Endothelial cell of umbilical vein (primary cell): ENCODE data around the gene MACROD2.

Source experiments
- EZH2 ChIP-seq: IDR thresholded peaks from 2 replicates; pipeline ENCODE4 v1.6.1; 2012; ENCODE audit warnings: borderline replicate concordance, low read depth, mild to moderate bottlenecking, moderate library complexity, low read length, inconsistent platforms; ENCODE audit not compliant: severe bottlenecking
- FOS ChIP-seq: IDR thresholded peaks from 2 replicates; pipeline ENCODE4 v1.6.1; 2011; ENCODE audit warnings: mild to moderate bottlenecking, low read length, moderate library complexity, borderline replicate concordance; ENCODE audit not compliant: insufficient read depth
- MYC ChIP-seq: IDR thresholded peaks from one replicate; pipeline ENCODE4 v1.6.1; 2011; ENCODE audit warnings: mild to moderate bottlenecking, low read depth, low read length
- POLR2A ChIP-seq: IDR thresholded peaks from 2 replicates; pipeline ENCODE4 v1.6.1; 2012; ENCODE audit warnings: low read depth, mild to moderate bottlenecking, control low read depth, low read length
- POLR2AphosphoS5 ChIP-seq: IDR thresholded peaks from 2 replicates; pipeline ENCODE4 v1.6.1; 2012; ENCODE audit warnings: low read depth, mild to moderate bottlenecking, control low read depth, low read length, moderate library complexity; ENCODE audit not compliant: insufficient read depth
- TF ChIP-seq, protein P1 (sequence below): IDR thresholded peaks from 2 replicates; pipeline ENCODE4 v1.6.1; 2011; ENCODE audit not compliant: insufficient read depth, insufficient read length
- TF ChIP-seq, protein P2 (sequence below), 2 donors: IDR thresholded peaks; 1 replicate in 1 of 2; 2 replicates in 1 of 2; pipeline ENCODE4 v1.5.1; 2011; ENCODE audit warnings: low read length in 2 of 2, mild to moderate bottlenecking in 2 of 2, moderate library complexity in 2 of 2, control low read depth in 1 of 2, inconsistent platforms in 1 of 2, low read depth in 1 of 2; ENCODE audit not compliant: insufficient read depth in 1 of 2; ENCODE audit errors: extremely low read depth in 1 of 2

DNA sequence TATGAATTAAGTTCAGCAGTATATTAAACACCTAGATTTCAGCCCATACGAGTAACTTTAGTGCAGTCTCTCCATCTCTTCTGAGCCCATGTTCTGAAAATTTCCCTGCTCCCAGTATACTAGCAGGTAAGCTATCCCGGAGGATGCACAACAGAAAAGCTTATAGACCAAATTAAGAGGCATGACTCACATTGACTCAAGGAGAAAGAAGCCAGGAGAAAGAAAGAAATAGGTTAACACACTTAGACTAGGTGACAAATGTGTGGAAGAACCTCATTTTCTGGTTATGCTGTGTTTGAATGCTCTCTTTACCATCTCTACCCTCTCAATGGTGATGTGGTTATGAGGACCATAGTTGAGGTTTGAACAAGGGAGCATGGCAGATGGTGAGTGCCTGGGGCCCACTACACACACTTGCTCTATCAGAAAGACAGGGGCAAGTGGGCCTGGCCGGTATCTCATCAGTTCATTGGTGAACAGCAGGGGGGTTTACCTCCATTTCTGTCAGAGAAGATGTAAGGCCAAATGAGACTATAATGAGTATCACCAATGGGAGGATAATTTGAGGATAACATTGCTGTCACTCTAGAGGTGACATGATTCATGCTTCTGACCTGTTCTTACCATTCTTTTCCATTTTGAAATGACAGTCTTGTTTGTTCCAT lies 1244.4 kb downstream of the MACROD2 start:
- TF ChIP-seq POLR2A (no peak), POLR2AphosphoS5 (no peak), MYC (no peak), EZH2 (no peak), FOS (no peak)
- TF ChIP-seq, protein P1, sequence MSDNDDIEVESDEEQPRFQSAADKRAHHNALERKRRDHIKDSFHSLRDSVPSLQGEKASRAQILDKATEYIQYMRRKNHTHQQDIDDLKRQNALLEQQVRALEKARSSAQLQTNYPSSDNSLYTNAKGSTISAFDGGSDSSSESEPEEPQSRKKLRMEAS: no peak
- TF ChIP-seq, protein P2, sequence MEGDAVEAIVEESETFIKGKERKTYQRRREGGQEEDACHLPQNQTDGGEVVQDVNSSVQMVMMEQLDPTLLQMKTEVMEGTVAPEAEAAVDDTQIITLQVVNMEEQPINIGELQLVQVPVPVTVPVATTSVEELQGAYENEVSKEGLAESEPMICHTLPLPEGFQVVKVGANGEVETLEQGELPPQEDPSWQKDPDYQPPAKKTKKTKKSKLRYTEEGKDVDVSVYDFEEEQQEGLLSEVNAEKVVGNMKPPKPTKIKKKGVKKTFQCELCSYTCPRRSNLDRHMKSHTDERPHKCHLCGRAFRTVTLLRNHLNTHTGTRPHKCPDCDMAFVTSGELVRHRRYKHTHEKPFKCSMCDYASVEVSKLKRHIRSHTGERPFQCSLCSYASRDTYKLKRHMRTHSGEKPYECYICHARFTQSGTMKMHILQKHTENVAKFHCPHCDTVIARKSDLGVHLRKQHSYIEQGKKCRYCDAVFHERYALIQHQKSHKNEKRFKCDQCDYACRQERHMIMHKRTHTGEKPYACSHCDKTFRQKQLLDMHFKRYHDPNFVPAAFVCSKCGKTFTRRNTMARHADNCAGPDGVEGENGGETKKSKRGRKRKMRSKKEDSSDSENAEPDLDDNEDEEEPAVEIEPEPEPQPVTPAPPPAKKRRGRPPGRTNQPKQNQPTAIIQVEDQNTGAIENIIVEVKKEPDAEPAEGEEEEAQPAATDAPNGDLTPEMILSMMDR (IDR thresholded peaks at IDR 0.05; ENCODE audit: extremely low read depth in 1 of 2, insufficient read depth in 1 of 2, low read depth in 1 of 2, low read length in 2 of 2): no peak
